Measurements from ENCODE around the gene ADCY4.

- no peak for TF ChIP-seq CTCF (conservative IDR thresholded peaks at IDR 0.05; ENCODE audit: low read length)
- TF ChIP-seq EZH2phosphoT487 (IDR thresholded peaks at IDR 0.05; ENCODE audit: borderline replicate concordance, low read depth, low read length): no peak
These were observed 36.0 kb downstream of the ADCY4 start for GRCh38 chr14:24298892-24299254.
